Measurements from ENCODE around the gene SLN.
A peak's percentile ranks its signal among the peaks of the same experiment; 100 is the strongest.

SLN gene

GRCh38 chr11:107682171-107682570 lies 29.7 kb downstream of the SLN start:
- peak; percentile 32 to 69 (median 39) for DNase-seq

GRCh38 chr11:107679255-107680024 lies 32.4 kb downstream of the SLN start:
- DNase-seq, result no peak

- DNase-seq, result no peak
Observed at GRCh38 chr11:107678632-107678971, 33.3 kb downstream of the SLN start.

GRCh38 chr11:107677924-107678631 lies 33.8 kb downstream of the SLN start:
- DNase-seq, result no peak

- no peak for DNase-seq
Observed at GRCh38 chr11:107676336-107677057, 35.4 kb downstream of the SLN start.

GRCh38 chr11:107675902-107676301 lies 36.0 kb downstream of the SLN start:
- DNase-seq, result no peak

GRCh38 chr11:107669893-107670601 lies 41.8 kb downstream of the SLN start:
- DNase-seq, result no peak

- DNase-seq, result no peak
Observed at GRCh38 chr11:107669191-107669740, 42.6 kb downstream of the SLN start.

- DNase-seq, result no peak
Observed at GRCh38 chr11:107666911-107667613, 44.8 kb downstream of the SLN start.

- DNase-seq, result no peak
Observed at GRCh38 chr11:107665018-107665417, 46.8 kb downstream of the SLN start.

- no peak for DNase-seq
Observed at GRCh38 chr11:107661656-107662055, 50.2 kb downstream of the SLN start.

GRCh38 chr11:107660066-107660465 lies 51.8 kb downstream of the SLN start:
- no peak for DNase-seq

GRCh38 chr11:107659310-107659709 lies 52.5 kb downstream of the SLN start:
- no peak for DNase-seq

All from suppressor macrophage treated with lipopolysaccharide for 1 hour (primary cell).